HG03575 (cell line): Measurements from ENCODE around the gene UGT2A1.
"Not testable (repeated sequence)": the region's sequence is repeated elsewhere in the genome, so short reads cannot be mapped to it uniquely, and the experiment has no call there.

Experiments
- ATAC-seq: cut with Tn5 transposase; IDR thresholded peaks from one replicate; pipeline ENCODE4 v1.9.1; 2021; ENCODE audit not compliant: unreplicated experiment, insufficient number of reproducible peaks, low FRiP score; ENCODE audit errors: extremely low read depth

The UGT2A1 gene

DNA sequence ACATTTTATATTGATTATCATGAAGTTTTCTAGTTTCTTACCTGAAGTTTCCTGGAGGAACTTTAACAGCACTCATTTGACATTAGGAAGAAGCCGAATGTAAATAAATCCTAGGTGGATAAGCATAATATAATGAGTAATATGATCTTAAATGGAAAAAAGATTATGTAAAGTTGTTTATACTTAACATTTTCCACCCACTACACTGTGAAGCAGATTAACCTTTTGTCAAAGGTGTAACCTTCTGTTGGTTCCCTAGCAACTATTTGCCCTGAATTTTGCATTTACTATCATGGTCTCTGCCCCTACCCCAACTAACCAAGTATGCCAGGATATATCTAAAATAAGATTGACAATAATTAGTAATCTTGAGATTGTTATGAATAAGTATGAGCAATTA, at the start of gene UGT2A1:
Gene UGT2A1 (minus strand): TSS at position 101 of the 400 bp plus-strand sequence. CDS start 5,603 bp downstream, outside the sequence.
- ATAC-seq, result no peak

DNA sequence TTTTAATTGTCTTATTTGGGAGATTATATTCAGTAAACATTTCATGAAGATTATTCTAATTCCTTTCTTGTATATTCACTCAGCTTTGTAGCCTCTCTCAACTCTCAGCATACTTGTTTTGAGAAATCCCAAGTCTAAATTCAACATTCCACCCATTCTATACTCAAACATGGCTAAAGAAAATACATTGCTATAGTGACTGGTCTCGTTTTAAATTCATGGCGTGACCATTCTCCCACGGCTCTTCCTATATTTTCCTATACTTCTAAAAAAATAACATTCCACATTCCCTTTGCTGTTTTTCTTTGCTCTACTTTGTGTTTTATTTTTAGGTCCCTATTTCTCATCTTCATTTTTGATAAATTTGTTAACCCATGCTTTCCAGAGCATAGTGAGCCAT, 49.2 kb upstream of the UGT2A1 start:
- no peak for ATAC-seq

GRCh38 chr4:69701696-69702095, 48.6 kb upstream of the UGT2A1 start:
- no peak for ATAC-seq

GRCh38 chr4:69697536-69698242, 44.6 kb upstream of the UGT2A1 start:
- ATAC-seq, result no peak

GRCh38 chr4:69689599-69689998, 36.6 kb upstream of the UGT2A1 start:
- ATAC-seq, result no peak

DNA sequence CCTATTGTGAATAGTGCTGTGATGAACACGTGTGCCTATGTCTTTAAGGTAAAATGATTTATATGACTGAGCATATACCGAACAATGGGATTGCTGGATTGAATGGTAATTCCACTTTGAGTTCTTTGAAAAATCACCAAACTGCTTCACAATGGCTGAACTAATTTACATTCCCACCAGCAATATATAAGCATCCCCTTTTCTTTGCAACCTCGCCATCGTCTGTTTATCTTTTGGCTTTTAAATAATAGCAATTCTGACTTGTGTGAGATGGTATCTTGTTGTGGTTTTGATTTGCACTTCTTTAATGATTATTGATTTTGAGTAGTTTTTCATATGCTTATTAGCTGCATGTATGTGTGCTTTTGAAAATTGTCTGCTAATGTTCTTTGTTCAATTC, 31.8 kb upstream of the UGT2A1 start:
- no peak for ATAC-seq

GRCh38 chr4:69668680-69669079, 15.6 kb upstream of the UGT2A1 start:
- ATAC-seq, result no peak

GRCh38 chr4:69664009-69664408, 11.0 kb upstream of the UGT2A1 start:
- ATAC-seq, result not testable (repeated sequence)

DNA sequence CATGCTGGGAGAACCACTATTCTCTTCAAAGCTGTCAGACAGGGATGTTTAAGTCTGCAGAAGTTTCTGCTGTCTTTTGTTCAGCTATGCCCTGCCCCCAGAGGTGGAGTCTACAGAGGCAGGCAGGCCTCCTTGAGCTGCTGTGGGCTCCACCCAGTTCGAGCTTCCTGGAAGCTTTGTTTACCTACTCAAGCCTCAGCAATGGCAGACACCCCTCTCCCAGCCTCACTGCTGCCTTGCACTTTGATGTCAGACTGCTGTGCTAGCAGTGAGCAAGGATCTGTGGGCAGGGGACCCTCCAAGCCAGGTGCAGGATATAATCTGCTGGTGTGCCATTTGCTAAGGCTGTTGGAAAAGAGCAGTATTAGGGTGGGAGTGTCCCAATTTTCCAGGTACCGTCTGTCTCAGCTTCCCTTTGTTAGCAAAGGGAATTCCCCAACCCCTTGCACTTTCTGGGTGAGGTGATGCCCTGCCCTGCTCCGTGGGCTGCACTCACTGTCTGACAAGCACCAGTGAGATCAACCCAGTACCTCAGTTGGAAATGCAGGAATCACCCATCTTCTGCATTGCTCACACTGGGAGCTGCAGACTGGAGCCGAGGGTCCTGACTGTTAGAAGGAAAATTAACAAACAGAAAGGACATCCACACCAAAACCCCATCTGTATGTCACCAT, 8.2 kb upstream of the UGT2A1 start:
- not testable (repeated sequence) for ATAC-seq

GRCh38 chr4:69658133-69658532, 5.1 kb upstream of the UGT2A1 start:
- ATAC-seq, result no peak

DNA sequence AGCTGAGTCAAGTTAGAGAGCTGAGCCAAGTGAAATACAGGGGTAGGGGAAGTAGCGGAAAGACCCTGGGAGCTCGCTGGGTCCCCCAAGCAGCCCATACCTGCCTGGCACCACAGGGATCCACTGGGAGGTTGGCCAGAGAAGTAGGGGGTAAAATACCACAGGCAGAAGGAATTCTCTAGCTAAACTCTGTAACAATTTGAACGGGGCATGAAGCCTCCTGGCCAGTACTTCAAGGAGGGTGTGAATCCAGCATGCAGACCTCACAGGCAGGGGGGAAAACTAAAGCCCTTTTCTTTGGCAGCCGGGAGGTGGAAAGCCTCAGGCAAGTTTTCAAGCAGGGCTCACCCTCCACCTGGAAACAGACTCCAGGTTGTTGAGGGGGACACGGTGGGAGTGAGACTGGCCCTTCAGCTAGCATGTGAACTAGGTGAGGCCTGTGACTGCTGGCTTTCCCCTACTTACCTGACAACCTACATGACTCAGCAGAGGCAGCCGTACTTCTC, 3.7 kb upstream of the UGT2A1 start:
- ATAC-seq, result no peak

DNA sequence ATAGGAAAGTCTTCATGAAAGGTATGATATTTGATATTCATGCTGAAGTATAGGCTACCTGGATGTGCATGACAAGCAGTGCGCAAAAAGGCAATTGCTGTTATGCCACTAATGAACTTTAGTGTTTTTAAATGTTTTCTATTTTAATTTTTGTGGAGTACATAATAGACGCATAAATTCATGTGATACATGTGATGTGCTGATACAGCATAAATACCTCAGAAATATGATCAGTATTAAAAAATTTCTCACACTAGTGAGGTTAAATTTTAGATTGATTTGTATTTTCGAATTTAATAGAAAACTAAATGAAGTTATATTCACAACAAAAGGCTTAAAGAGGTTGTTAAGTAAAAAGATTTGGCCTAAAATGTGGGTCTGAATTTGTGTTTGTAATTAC, 2.2 kb downstream of the UGT2A1 start:
- ATAC-seq, result no peak

DNA sequence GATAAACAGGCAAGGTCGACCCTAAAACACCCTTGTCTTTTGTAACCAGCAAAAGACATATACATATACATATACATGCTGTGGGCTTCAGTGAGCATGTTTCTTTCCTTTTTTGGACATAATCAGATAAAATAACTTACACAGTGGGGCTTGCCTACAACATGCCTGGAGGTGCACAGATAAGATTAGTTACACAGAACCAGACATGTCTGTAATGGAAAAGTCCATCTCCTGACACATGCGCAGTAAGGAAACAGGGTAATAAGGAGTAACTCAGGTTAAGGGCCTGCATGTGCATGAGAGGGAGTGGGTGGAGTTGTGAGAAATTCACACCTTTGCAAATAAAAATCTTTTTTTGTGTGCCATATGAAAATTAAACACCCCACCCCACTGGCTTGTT, 3.4 kb downstream of the UGT2A1 start:
- ATAC-seq, result no peak

- ATAC-seq, result no peak
Observed at GRCh38 chr4:69649207-69649606, 3.8 kb downstream of the UGT2A1 start.

DNA sequence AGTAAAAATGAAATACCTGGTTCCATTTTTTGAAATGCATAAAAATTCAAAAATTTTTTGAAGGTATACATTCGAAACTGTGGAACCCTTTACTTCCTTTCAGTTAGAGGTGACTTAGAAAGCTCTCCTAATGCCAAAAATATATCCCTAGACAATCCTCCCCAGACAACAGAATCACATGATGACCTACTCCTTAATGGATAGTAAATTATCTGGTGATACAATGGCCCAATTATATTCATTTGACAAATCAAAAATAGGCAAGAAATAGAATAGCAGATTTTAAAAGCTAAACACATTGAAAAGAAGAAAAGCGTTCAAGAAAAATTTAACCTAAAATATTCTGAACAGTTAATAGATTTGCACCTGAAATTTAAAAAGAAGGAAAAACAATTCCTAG, 10.1 kb downstream of the UGT2A1 start:
- ATAC-seq, result no peak

DNA sequence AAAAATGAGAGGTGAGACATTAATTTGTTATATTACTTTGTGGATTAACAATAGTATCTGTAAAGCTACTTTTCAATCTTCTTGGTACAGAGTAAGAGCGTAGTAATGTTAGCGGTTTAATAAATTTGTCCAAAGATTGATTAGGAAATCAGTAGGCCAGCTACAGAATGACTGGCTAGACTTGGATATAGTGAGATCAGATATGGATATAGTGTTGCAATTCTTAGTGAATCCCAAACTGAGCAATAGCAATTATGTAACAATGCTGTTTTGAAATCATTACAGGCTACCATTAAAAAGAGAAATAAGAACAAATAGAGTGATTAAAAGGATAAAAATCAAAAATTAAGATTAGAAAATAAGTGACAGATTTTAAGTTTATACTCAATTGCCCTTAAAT, 12.8 kb downstream of the UGT2A1 start:
- ATAC-seq, result no peak

DNA sequence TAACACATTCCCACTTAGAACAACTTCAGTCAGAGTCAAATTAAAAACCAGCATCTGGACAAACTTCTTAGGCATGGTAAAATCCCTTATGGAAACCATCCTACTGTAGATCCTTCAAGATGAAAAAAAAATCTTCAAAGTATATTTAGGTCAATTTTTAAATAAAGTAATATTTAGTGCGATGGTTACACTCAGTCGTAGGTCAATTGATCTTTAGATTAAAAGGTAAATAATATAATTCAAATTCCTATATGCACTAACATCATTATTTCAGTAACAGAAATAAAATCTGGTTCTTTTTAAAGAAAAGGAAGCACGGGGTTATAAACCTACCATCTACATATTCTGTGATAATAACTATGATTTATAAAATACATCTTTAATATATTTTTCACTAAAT, 13.5 kb downstream of the UGT2A1 start, which contains the start of gene UGT2A2:
Gene UGT2A2 (minus strand): TSS at position 101 of the 400 bp plus-strand sequence. CDS start 2 bp downstream, at position 99.
- no peak for ATAC-seq

GRCh38 chr4:69617083-69617694, 35.9 kb downstream of the UGT2A1 start:
- ATAC-seq, result no peak

DNA sequence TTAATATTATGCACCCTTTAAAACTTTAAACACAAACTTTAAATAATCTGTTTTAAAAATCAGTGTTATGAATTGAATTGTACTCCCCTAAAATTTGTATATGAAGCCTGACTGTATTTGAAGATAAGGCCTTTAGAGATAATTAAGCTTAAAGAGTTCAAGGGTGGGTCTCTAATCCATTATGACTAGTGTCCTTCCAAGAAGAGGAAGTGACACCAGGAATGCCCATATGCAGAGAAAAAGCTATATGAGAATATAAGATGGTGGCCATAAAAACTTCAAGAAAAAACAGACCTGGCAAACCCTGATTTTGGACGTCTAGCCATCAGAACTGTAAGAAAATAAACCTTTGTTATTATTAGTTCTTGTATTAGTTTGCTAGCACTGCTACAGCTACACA, 42.6 kb downstream of the UGT2A1 start:
- ATAC-seq, result no peak

DNA sequence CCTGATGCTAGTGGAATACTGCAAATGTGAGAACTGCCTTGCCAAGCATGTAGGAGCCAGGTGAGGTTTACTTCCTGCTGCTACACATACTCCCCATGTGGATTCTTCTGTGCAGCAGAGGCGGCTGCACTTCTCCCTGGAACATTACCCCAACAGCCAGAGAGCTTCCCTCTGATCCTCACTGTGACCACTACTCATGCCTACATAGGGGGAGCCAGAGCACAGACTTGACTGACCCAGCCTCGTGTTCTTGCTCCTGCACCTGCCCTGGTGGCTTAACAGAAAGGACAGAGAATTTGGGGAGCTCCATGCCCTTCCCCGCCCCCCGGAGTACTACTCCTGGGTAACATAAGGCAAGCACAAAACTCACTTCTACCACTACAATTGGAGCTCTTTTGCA, 52.0 kb downstream of the UGT2A1 start:
- ATAC-seq, result no peak
